ENCODE results near the gene PGPEP1.
A peak's percentile ranks its signal among the peaks of the same experiment; 100 is the strongest.

The PGPEP1 gene, protein sequence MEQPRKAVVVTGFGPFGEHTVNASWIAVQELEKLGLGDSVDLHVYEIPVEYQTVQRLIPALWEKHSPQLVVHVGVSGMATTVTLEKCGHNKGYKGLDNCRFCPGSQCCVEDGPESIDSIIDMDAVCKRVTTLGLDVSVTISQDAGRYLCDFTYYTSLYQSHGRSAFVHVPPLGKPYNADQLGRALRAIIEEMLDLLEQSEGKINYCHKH

GRCh38 chr19:18340190-18340989 is at the start of gene PGPEP1:
Gene PGPEP1 (plus strand): TSS chr19:18340598. CDS start chr19:18340682, 84 bp downstream.
- DNase-seq, result no peak

DNA sequence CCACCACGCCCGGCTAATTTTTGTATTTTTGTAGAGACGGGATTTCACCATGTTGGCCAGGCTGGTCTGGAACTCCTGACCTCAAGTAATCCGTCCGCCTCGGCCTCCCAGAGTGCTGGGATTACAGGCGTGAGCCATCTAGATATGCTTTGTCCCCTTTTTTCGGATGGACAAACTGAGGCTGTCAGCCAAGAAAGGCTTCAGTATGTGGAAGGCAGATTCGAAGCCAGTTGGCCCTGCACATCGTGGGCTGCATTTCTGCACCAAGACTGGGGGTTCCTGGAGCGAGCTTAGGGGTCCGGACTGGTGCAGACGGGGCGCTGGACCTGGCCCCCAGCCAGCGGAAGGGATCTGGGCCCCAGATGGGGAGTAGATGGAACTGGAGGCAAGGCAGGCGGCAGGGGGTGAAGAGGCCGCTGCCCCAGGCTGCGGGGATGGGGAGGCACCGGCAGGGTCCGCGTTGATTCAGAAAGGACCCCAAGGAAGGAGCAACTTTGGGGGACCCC is 49.3 kb upstream of the PGPEP1 start:
- no peak for DNase-seq

GRCh38 chr19:18291590-18292461 is 48.6 kb upstream of the PGPEP1 start:
- peak; percentile 44 for DNase-seq

GRCh38 chr19:18292462-18292809 is 48.0 kb upstream of the PGPEP1 start:
- peak; percentile 8 for DNase-seq

- DNase-seq, result no peak
Observed at GRCh38 chr19:18292810-18293641, 47.4 kb upstream of the PGPEP1 start.

- no peak for DNase-seq
Observed at GRCh38 chr19:18293642-18294466, 46.5 kb upstream of the PGPEP1 start.

- DNase-seq, result no peak
Observed at GRCh38 chr19:18294467-18294864, 45.9 kb upstream of the PGPEP1 start.

- DNase-seq, result no peak
Observed at GRCh38 chr19:18295034-18295451, 45.4 kb upstream of the PGPEP1 start.

GRCh38 chr19:18297308-18297707 is 43.1 kb upstream of the PGPEP1 start:
- DNase-seq, result no peak

DNA sequence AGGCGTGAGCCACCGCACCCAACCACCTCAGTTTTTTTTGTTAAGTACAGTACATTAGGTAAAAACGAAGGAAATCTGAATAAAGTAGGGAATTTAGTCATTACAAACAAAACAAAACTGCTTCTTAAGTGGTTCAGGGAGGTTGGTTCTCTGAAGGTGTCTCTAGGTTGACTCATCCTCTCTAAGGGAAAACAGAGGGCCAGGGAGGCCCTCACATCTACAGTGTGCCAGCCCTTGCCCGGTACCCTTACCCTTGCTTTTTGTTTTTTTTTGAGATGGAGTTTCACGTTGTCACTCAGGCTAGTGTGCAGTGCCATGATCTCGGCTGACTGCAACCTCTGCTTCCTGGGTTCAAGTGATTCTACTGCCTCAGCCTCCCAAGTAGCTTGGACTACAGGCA is 41.8 kb upstream of the PGPEP1 start:
- peak; percentile 38 for DNase-seq

GRCh38 chr19:18299654-18300053 is 40.7 kb upstream of the PGPEP1 start:
- DNase-seq, result no peak

- peak; percentile 47 for DNase-seq
Observed at GRCh38 chr19:18300930-18301717, 39.3 kb upstream of the PGPEP1 start.

- DNase-seq, result no peak
Observed at GRCh38 chr19:18301718-18302111, 38.7 kb upstream of the PGPEP1 start.

- DNase-seq, result no peak
Observed at GRCh38 chr19:18304208-18304457, 36.3 kb upstream of the PGPEP1 start.

DNA sequence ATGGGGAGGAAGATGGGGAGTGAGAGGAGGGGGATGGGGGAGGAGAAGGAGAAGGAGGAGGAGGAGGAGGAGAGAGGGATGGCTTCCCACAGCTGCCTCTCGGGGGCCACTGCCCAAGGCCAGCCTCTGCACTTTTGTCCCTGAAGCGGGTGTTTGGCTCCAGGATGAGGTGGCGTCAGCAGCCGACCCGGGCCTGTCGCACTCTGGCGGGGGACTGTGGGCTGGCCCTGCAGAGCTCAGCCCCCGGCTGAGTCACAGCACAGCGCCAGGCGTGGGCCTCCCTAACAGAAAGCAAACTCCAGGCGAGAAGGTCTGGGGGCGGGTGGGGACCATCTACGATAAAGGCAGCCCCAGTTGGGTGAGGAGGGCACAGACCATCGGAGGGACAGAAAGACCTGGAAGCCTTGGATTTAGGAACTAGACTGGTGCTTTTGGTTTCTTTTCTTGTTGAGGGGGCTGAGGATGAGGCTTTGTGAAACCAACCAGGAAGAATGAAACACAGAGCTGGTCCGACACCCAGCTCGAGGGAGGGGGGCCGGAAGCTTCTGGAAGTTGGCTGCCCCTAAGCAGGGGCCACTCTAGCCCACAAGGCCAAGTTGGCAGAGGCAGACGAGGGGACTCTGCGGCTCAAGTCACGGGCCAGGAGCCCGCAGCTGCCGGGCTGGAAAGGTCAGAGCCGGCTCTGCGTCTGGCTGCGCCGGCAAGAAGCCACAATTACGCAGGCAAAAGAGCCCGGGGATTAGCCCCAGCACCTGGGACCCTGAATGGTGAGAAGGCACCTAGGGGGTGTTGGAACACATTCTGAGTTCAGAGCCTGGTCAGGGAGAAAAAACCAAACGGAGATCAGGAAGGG is 35.7 kb upstream of the PGPEP1 start:
- peak; percentile 52 for DNase-seq

DNA sequence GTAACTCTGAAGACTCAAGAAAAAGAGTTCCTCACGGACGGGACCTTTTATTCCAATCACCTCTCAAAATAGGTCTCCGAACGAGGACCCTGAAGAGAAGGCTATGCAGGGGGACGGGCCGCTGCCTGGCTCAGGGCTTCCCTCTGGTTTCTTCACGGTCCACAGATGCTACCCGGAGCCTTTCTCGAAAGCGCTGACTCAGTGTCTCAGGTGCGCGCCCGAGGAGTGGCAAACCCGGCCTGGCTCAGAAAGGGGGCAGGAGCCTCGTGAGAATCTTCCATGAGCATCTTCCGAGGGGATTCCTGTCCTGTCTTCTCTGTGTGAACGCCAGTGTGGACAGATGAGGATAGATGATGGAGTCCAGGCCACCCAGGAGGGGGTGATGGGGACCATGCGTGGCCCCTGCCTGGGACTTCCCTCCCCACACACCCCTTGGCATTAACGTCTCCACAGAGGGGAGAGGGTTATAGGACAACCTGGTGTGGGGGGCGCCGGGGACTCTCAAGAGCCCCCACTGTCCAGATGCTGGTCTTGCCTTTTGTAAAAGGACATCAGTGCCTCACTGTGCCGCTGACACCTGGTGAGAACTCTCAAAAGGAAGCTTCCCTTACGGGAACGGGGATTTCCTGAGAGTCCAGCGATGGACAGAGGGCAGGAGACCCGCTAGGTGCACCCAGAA is 34.0 kb upstream of the PGPEP1 start:
- DNase-seq, result no peak

DNA sequence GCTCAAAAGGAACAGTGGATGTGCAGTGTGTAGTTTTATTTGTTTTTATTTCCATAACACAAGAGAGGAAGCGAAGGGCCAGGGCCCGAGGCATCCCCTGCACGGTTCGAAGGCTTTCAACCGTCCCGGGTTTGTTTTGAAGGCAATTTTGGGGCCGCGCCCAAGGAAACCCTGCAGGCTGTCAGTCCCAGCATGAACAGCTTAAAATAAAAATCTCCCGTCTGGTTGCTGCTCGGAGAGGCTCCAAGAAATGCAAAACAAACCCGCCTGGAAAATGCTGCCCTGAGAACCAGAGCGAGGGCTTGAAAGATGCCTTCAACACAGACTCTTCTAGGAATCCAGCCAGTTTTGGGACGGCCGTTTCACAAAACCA is 33.5 kb upstream of the PGPEP1 start:
- DNase-seq, result no peak

DNA sequence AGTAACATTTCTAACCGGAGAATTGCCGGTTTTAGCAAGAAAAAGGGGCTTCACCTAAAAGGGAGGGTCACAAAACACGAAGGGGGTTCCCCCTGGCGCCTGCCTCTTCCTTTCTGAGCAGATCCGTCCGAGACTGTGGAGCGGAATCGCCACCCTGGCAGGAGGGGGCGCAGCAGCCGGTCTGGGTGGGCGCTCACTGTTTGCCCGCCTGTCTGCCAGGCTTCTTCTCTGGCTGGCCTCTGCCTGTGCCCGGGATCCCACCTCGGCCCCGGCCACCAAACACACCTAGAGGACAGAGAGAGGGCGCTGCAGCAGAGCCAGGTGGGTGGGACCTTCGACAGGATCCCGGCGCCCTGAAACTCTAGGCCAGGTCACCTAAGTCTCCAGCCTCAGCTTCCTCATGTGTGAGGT is 33.1 kb upstream of the PGPEP1 start:
- DNase-seq, result no peak

Data from kidney glomerular epithelial cell (primary cell).